HEK293T (cell line): ENCODE data around the gene DIDO1.

ENCODE experiments used
- ARNT ChIP-seq: fragments of 450-650 bp; IDR thresholded peaks from 2 replicates; pipeline ENCODE4 v1.6.1; 2017; ENCODE audit warnings: mild to moderate bottlenecking
- BHLHE40 ChIP-seq: fragments of 450-650 bp; IDR thresholded peaks from 2 replicates; pipeline ENCODE4 v1.6.1; 2016; ENCODE audit warnings: mild to moderate bottlenecking, moderate library complexity, borderline replicate concordance
- CTBP1 ChIP-seq: fragments of 450-650 bp; IDR thresholded peaks from 2 replicates; pipeline ENCODE4 v1.6.1; 2016; ENCODE audit warnings: borderline replicate concordance
- ELF4 ChIP-seq: fragments of 450-650 bp; IDR thresholded peaks from 2 replicates; pipeline ENCODE4 v1.6.1; 2017; ENCODE audit warnings: antibody characterized with exemption
- FOXA1 ChIP-seq: fragments of 450-650 bp; IDR thresholded peaks from 2 replicates; pipeline ENCODE4 v1.6.1; 2016; ENCODE audit warnings: mild to moderate bottlenecking
- FOXK2 ChIP-seq: fragments of 450-650 bp; IDR thresholded peaks from 2 replicates; pipeline ENCODE4 v1.6.1; 2016; ENCODE audit warnings: mild to moderate bottlenecking
- HDGF ChIP-seq: fragments of 450-650 bp; IDR thresholded peaks from 2 replicates; pipeline ENCODE4 v1.6.1; 2017; ENCODE audit warnings: antibody characterized with exemption, borderline replicate concordance
- SP1 ChIP-seq: fragments of 450-650 bp; IDR thresholded peaks from 2 replicates; pipeline ENCODE4 v1.6.1; 2017
- SUZ12 ChIP-seq: fragments of 450-650 bp; IDR thresholded peaks from 2 replicates; pipeline ENCODE4 v1.6.1; 2016; ENCODE audit warnings: mild to moderate bottlenecking
- ZNF384 ChIP-seq: fragments of 450-650 bp; IDR thresholded peaks from 2 replicates; pipeline ENCODE4 v1.6.1; 2016

DNA sequence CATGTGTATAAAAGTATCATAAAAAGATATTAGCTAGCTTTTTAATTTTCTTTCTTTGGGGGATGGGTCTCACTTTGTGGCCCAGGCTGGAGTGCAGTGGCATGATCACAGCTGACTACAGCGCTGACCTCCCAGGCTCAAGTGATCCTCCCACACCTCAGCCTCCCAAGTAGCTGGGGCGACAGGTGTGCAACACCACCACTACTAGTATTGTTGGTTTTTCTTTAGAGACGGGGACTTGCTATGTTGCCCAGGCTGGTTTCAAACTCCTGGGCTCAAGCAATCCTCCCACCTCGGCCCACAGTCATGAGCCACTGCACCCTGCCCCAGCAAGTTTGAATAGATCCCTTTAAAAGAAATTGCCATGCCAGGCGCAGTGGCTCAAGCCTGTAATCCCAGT, 71.2 kb downstream of the DIDO1 start:
- TF ChIP-seq CTBP1 (no peak), SP1 (no peak), ELF4 (no peak), ZNF384 (no peak), SUZ12 (no peak), ARNT (no peak), FOXA1 (no peak), BHLHE40 (no peak), HDGF (no peak), FOXK2 (no peak)
